Hepatocyte (in vitro differentiated cells): ENCODE results near the gene SNPH. TPM values are rescaled to one million over a fixed set of nuclear protein-coding genes. Genes with fewer than 3 reads are reported as not detected.

Experiments
- DNase-seq: peaks from one replicate; pipeline ENCODE4 v3.0.0-alpha.2; 2016; ENCODE audit warnings: low spot score
- H2AFZ ChIP-seq: fragments of 200-600 bp; sonication (generic); 2 replicates; pipeline ENCODE4 v1.6.0; 2016; ENCODE audit warnings: antibody characterized with exemption, mild to moderate bottlenecking
- H3K27ac ChIP-seq: fragments of 200-600 bp; sonication (generic); 2 replicates; pipeline ENCODE4 v1.5.1; 2016; ENCODE audit warnings: mild to moderate bottlenecking
- H3K27me3 ChIP-seq: fragments of 200-600 bp; sonication (generic); 2 replicates; pipeline ENCODE4 v1.6.1; 2016
- H3K36me3 ChIP-seq: fragments of 200-600 bp; sonication (generic); replicated peaks from 2 replicates; pipeline ENCODE4 v1.5.1; 2016; ENCODE audit warnings: low read depth; ENCODE audit not compliant: insufficient read depth
- H3K4me1 ChIP-seq: fragments of 200-600 bp; sonication (generic); 2 replicates; pipeline ENCODE4 v1.5.1; 2016; ENCODE audit warnings: mild to moderate bottlenecking, moderate library complexity; ENCODE audit not compliant: insufficient read depth
- H3K4me2 ChIP-seq: fragments of 200-600 bp; sonication (generic); 2 replicates; pipeline ENCODE4 v1.6.0; 2016
- H3K4me3 ChIP-seq: fragments of 200-600 bp; sonication (generic); 2 replicates; pipeline ENCODE4 v1.5.1; 2016; ENCODE audit warnings: mild to moderate bottlenecking
- H3K79me2 ChIP-seq: fragments of 200-600 bp; sonication (generic); 2 replicates; pipeline ENCODE4 v1.6.0; 2017; ENCODE audit warnings: mild to moderate bottlenecking
- H3K9me2 ChIP-seq: fragments of 200-600 bp; sonication (generic); replicated peaks from 2 replicates; pipeline ENCODE4 v1.6.0; 2017; ENCODE audit warnings: mild to moderate bottlenecking; ENCODE audit not compliant: insufficient read depth
- H3K9me3 ChIP-seq: fragments of 200-600 bp; sonication (generic); 2 replicates; pipeline ENCODE4 v1.5.1; 2016; ENCODE audit warnings: low read depth, mild to moderate bottlenecking
- H4K20me1 ChIP-seq: fragments of 200-600 bp; sonication (generic); 2 replicates; pipeline ENCODE4 v1.6.0; 2016; ENCODE audit warnings: mild to moderate bottlenecking; ENCODE audit not compliant: insufficient read depth, poor library complexity, severe bottlenecking
- EZH2 ChIP-seq: fragments of 200-600 bp; sonication (generic); IDR thresholded peaks from 2 replicates; pipeline ENCODE4 v1.6.1; 2016; ENCODE audit warnings: antibody characterized with exemption, mild to moderate bottlenecking, borderline replicate concordance
- EZH2phosphoT487 ChIP-seq: fragments of 200-600 bp; sonication (generic); IDR thresholded peaks from one replicate; pipeline ENCODE4 v1.6.1; 2018; ENCODE audit warnings: antibody characterized with exemption, mild to moderate bottlenecking, low read depth, moderate library complexity; ENCODE audit not compliant: unreplicated experiment, severe bottlenecking
- WGBS: methylation state at CpG from one replicate; pipeline ENCODE4 v1.1.6; 2016; ENCODE audit warnings: low lambda C conversion rate; ENCODE audit errors: missing lambda C conversion rate; 5-methylcytosine and 5-hydroxymethylcytosine counted together
- polyA plus RNA-seq: library from polyadenylated mRNA; unstranded; fragments of >200 nt; fragmentation: Nextera tagmentation; extraction: Ambion mirVana; gene quantifications from 2 replicates; pipeline ENCODE4 v1.2.1, GENCODE V29; 2016
- total RNA-seq: library from RNA; depleted of rRNA; stranded (reverse); fragments of >200 nt; gene quantifications from 2 replicates; pipeline ENCODE4 v1.2.3, GENCODE V29; 2014
- TF ChIP-seq, protein P1 (sequence below): fragments of 200-600 bp; sonication (generic); IDR thresholded peaks from 2 replicates; pipeline ENCODE4 v1.5.1; 2016; ENCODE audit warnings: antibody characterized with exemption, mild to moderate bottlenecking; ENCODE audit not compliant: poor library complexity

Gene SNPH
- total and polyA plus RNA-seq, 2 experiments from 2014 or later: 2.3 to 3.7 TPM

GRCh38 chr20:1323256-1323655 lies 57.2 kb downstream of the SNPH start:
- Histone ChIP-seq H3K36me3 (no peaks in the 10 kb centered on the region), H3K4me3 (no peak overlapping the region), H2AFZ (no peak overlapping the region), H3K4me1 (peaks cover 22% of the 10 kb centered on the region), H4K20me1 (no peaks in the 10 kb centered on the region), H3K79me2 (peaks cover 35% of the 10 kb centered on the region), H3K9me3 (no peaks in the 10 kb centered on the region), H3K27me3 (no peaks in the 10 kb centered on the region), H3K27ac (peak overlapping the region; percentile 64), H3K9me2 (no peaks in the 10 kb centered on the region), H3K4me2 (no peak overlapping the region)
- TF ChIP-seq EZH2 (no peak), EZH2phosphoT487 (no peak)
- TF ChIP-seq, protein P1, sequence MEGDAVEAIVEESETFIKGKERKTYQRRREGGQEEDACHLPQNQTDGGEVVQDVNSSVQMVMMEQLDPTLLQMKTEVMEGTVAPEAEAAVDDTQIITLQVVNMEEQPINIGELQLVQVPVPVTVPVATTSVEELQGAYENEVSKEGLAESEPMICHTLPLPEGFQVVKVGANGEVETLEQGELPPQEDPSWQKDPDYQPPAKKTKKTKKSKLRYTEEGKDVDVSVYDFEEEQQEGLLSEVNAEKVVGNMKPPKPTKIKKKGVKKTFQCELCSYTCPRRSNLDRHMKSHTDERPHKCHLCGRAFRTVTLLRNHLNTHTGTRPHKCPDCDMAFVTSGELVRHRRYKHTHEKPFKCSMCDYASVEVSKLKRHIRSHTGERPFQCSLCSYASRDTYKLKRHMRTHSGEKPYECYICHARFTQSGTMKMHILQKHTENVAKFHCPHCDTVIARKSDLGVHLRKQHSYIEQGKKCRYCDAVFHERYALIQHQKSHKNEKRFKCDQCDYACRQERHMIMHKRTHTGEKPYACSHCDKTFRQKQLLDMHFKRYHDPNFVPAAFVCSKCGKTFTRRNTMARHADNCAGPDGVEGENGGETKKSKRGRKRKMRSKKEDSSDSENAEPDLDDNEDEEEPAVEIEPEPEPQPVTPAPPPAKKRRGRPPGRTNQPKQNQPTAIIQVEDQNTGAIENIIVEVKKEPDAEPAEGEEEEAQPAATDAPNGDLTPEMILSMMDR: no peak
- DNase-seq: no peak
- WGBS: 80% methylated on average over 6 of the region's 6 CpGs

- Histone ChIP-seq H3K4me2 (peak overlapping the region; percentile 85), H3K4me3 (no peak overlapping the region), H3K4me1 (peaks cover 29% of the 10 kb centered on the region), H3K27ac (no peak overlapping the region), H3K79me2 (peaks cover 40% of the 10 kb centered on the region), H3K9me2 (no peaks in the 10 kb centered on the region), H3K9me3 (no peaks in the 10 kb centered on the region), H3K27me3 (no peaks in the 10 kb centered on the region), H3K36me3 (no peaks in the 10 kb centered on the region), H2AFZ (peak overlapping the region; percentile 50), H4K20me1 (no peaks in the 10 kb centered on the region)
- DNase-seq: no peak
- WGBS: 86% methylated on average over 12 of the region's 12 CpGs
- no peak for TF ChIP-seq EZH2
- TF ChIP-seq, protein P1: no peak
These were observed 57.9 kb downstream of the SNPH start for GRCh38 chr20:1323830-1324597.

- DNase-seq: no peak
- Histone ChIP-seq H3K9me3 (no peaks in the 10 kb centered on the region), H2AFZ (peak overlapping the region; percentile 50), H3K27ac (peak overlapping the region; percentile 100), H3K4me1 (peaks cover 33% of the 10 kb centered on the region), H3K9me2 (no peaks in the 10 kb centered on the region), H4K20me1 (no peaks in the 10 kb centered on the region), H3K79me2 (peaks cover 43% of the 10 kb centered on the region), H3K36me3 (no peaks in the 10 kb centered on the region), H3K27me3 (no peaks in the 10 kb centered on the region), H3K4me3 (peak overlapping the region; percentile 37), H3K4me2 (peak overlapping the region; percentile 85)
- TF ChIP-seq EZH2 (no peak), EZH2phosphoT487 (no peak)
- TF ChIP-seq, protein P1: no peak
- WGBS: 44% methylated on average over 15 of the region's 15 CpGs
These were observed 58.6 kb downstream of the SNPH start for GRCh38 chr20:1324598-1325172.
